HG03103 (cell line): Measurements from ENCODE around the gene LGALS9.

Experiments used
- ATAC-seq: cut with Tn5 transposase; IDR thresholded peaks from one replicate; pipeline ENCODE4 v1.9.1; 2021; ENCODE audit warnings: low read depth; ENCODE audit not compliant: unreplicated experiment

The LGALS9 gene

GRCh38 chr17:27602721-27603420 lies 28.1 kb upstream of the LGALS9 start:
- ATAC-seq, result no peak

GRCh38 chr17:27603421-27603770 lies 27.6 kb upstream of the LGALS9 start:
- ATAC-seq, result no peak

- ATAC-seq, result no peak
Observed at GRCh38 chr17:27603880-27604794, 26.9 kb upstream of the LGALS9 start.

- no peak for ATAC-seq
Observed at GRCh38 chr17:27605409-27605808, 25.6 kb upstream of the LGALS9 start.

GRCh38 chr17:27607521-27608091 lies 23.4 kb upstream of the LGALS9 start:
- no peak for ATAC-seq

- ATAC-seq, result no peak
Observed at GRCh38 chr17:27608328-27609230, 22.4 kb upstream of the LGALS9 start.

- ATAC-seq, result no peak
Observed at GRCh38 chr17:27609611-27610303, 21.2 kb upstream of the LGALS9 start.

- no peak for ATAC-seq
Observed at GRCh38 chr17:27610304-27610677, 20.7 kb upstream of the LGALS9 start.

- no peak for ATAC-seq
Observed at GRCh38 chr17:27612160-27612770, 18.7 kb upstream of the LGALS9 start.

GRCh38 chr17:27613433-27613832 lies 17.6 kb upstream of the LGALS9 start:
- no peak for ATAC-seq

GRCh38 chr17:27615121-27615520 lies 15.9 kb upstream of the LGALS9 start:
- no peak for ATAC-seq

- no peak for ATAC-seq
Observed at GRCh38 chr17:27616414-27616813, 14.6 kb upstream of the LGALS9 start.

GRCh38 chr17:27618417-27618816 lies 12.6 kb upstream of the LGALS9 start:
- no peak for ATAC-seq

GRCh38 chr17:27620721-27621120 lies 10.3 kb upstream of the LGALS9 start:
- ATAC-seq, result no peak

GRCh38 chr17:27621536-27621935 lies 9.5 kb upstream of the LGALS9 start:
- no peak for ATAC-seq

- ATAC-seq, result no peak
Observed at GRCh38 chr17:27621942-27622559, 8.9 kb upstream of the LGALS9 start.

- no peak for ATAC-seq
Observed at GRCh38 chr17:27622986-27623385, 8.0 kb upstream of the LGALS9 start.

- no peak for ATAC-seq
Observed at GRCh38 chr17:27623614-27624013, 7.4 kb upstream of the LGALS9 start.

- no peak for ATAC-seq
Observed at GRCh38 chr17:27624539-27624938, 6.4 kb upstream of the LGALS9 start.
